Measurements from ENCODE around the gene PRKAR1A.
"Not testable (repeated sequence)": the region's sequence is repeated elsewhere in the genome, so short reads cannot be mapped to it uniquely, and the experiment has no call there.

Gene PRKAR1A

DNA sequence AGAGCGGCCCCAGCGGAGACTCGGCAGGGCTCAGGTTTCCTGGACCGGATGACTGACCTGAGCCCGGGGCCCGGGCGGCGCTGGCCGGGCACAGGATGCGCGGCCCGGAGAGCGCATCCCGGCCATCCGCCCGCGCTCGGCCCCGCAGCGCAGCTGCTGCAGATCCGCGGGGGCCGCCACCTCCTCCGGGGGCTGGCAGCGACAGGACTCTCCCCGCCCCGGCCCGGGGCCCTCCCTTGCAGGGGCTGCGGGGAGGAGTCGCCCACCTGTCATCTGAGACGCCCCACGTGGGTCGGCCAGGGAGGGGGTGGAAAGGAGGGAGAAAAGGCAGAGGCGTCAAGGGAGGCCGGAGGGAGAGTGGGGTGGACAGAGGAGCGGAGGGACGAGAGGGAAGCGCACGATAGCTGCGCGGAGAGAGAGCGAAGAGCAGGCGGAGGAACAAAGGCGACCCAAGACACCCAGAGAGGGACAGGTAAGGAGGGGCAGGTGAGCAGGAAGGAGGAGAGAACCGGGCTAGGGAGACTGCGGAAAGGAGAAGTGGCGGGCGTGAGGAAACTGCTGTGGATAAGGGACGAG is 471 bp upstream of the PRKAR1A start:
- DNase-seq = peak; percentile 93

DNA sequence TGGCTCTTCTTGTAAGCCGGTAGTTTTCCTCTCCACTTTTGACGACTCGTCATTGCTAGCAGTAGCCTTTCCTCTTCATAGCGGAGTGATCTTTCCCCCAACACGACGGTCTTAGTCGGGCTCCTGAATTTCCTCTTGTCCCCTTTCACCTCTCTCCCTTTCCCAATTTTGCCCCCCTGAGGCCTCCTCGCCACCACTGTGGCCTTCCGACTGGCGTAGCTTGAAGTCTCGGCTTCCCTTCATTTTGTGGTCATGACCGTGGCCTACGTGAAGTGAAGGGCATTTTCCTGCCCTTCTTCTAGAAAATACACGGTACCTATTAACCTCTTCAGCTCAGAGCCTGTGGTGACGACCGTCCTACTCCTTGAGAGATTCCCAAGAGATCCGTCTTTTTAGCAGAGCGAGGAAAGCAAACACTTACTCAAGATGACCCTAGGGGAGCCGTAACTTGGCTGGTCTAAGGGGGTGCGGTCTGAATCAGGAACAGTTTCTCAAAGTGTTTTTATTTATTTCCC is 787 bp downstream of the PRKAR1A start:
- DNase-seq = peak; percentile 52

DNA sequence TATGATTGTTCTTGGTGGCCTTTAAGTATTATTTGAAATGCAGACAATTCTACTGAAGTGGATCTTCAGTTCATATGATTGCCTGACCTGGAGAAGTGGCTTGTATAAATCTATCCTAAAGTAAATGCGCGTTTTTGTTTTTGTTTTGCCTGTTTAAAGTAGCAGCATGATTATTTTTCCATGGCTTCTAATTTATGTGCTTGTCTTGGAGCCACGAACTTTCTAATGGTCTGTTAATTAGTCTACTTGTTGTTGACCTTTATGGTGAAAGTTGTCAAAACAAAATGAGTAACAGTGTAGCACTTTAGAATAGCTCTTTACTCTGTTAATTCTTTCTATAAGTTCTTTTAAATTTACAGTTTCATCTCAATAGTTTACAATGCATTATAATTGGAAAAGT is 1.7 kb downstream of the PRKAR1A start:
- DNase-seq = no peak

GRCh38 chr17:68514831-68515635 is 2.8 kb downstream of the PRKAR1A start:
- DNase-seq = no peak

GRCh38 chr17:68516732-68517131 is 4.5 kb downstream of the PRKAR1A start:
- DNase-seq = no peak

DNA sequence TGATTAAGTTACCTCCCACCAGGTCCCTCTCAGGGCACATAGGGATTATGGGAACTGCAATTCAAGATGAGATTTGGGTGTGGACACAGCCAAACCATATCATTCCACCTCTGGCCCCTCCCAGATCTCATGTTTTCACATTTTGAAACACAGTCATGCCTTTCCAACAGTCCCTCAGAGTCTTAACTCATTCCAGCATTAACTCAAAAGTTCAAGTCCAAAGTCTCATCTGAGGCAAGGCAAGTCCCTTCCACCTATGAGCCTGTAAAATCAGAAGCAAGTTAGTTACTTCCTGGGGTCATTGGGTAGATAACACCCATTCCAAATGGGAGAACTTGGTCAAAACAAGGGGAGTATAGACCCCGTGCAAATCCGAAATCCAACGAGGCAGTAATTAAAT is 5.4 kb downstream of the PRKAR1A start:
- not testable (repeated sequence) for DNase-seq

DNA sequence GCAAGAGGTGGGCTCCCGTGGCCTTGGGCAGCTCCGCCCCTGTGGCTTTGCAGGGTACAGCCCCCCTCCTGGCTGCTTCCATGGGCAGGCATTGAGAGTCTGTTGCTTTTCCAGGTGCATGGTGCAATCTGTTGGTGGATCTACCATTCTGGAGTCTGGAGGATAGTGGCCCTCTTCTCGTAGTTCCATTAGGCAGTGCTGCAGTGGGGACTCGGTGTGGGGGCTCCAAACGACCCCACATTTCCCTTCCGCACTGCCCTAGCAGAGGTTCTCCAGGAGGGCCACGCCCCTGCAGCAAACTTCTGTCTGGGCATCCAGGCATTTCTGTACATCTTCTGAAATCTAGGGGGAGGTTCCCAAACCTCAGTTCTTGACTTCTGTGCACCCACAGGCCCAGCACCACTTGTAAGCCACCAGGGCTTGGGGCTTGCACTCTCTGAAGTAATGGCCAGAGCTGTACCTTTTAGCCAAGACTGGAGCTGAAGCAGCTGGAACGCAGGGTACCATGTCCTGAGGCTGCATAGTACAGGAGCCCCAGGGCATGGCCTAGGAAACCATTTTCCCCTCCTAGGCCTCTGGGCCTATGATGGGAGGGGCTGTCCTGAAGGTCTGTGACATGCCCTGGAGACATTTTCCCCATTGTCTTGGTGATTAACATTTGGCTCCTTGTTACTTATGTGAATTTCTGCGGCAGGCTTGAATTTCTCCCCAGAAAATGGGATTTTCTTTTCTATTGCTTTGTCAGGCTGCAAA is 6.0 kb downstream of the PRKAR1A start:
- no peak for DNase-seq

- not testable (repeated sequence) for DNase-seq
Measured at GRCh38 chr17:68519051-68519450, 6.8 kb downstream of the PRKAR1A start.

DNA sequence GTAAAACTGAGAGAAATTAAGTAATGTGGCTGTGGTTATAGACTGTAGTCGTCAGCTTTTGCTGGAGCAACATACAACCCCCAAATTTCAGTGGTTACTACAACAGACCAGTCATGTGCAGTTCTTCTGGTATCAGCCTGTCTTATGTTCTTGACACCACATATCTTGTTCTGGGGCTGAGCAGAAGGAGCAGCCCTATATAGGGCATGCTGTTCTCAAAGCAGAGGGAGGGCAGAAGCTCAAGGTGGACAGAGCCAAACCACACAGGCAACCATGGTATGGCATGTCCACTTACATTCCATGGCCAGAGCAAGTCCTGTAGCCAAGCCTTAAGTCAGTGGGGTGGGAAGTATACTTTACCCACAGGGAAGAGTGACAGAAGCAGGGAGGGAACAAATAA is 7.7 kb downstream of the PRKAR1A start:
- no peak for DNase-seq

- DNase-seq = no peak
Measured at GRCh38 chr17:68522266-68522665, 10.0 kb downstream of the PRKAR1A start.

DNA sequence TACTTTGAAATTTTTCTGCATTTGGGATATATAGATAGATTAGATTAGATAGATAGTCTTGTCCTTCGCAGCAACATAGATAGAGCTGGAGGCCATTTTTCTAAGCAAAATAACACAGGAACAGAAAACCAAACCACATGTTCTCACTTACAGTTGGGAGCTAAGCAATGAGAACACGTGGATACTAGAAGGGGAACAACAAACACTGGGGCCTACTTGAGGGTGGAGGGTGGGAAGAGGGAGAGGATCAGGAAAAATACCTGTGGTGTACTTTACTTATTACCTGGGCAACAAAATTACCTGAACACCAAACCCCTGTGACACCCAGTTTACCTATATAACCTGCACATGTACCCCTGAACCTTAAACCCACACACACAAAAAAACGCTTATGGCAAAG is 14.3 kb downstream of the PRKAR1A start:
- no peak for DNase-seq

DNA sequence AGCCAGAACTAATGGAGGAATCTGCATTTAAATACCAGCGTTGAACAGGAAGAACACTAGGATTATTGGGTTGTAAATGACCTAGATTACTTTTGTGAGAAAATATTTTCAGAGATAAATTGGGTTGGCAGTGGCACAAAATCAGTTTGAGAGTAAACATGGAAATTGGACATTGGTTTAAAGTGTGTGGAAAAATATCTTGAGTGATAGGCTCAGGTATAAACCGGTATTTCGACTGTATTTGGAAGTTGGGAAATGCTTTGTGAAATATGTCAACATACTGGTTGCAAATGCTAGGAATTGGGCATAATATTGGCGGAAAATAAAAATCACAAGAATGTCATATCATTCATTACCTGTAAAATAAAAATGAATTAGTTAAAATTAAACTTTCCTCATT is 15.1 kb downstream of the PRKAR1A start:
- no peak for DNase-seq

DNA sequence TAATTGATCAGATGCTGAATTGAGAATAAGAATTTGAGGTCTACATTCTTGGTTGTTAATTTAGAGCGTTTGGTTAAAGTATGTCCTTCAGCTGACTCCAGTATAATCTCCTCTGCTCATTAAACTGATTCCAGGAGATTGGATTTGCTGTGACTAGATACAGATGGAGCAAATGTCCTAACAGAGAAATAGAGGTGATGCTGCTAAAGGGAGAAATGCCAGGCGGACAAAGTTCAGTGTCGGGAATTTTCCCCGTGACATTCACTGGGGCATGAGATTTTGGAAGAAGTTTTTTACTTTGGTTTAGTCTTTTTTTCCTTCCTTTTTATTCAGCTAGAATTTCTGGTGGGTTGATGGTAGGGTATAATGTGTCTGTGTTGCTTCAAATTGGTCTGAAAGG is 19.0 kb downstream of the PRKAR1A start:
- no peak for DNase-seq

- DNase-seq = no peak
Measured at GRCh38 chr17:68532826-68533225, 20.6 kb downstream of the PRKAR1A start.

DNA sequence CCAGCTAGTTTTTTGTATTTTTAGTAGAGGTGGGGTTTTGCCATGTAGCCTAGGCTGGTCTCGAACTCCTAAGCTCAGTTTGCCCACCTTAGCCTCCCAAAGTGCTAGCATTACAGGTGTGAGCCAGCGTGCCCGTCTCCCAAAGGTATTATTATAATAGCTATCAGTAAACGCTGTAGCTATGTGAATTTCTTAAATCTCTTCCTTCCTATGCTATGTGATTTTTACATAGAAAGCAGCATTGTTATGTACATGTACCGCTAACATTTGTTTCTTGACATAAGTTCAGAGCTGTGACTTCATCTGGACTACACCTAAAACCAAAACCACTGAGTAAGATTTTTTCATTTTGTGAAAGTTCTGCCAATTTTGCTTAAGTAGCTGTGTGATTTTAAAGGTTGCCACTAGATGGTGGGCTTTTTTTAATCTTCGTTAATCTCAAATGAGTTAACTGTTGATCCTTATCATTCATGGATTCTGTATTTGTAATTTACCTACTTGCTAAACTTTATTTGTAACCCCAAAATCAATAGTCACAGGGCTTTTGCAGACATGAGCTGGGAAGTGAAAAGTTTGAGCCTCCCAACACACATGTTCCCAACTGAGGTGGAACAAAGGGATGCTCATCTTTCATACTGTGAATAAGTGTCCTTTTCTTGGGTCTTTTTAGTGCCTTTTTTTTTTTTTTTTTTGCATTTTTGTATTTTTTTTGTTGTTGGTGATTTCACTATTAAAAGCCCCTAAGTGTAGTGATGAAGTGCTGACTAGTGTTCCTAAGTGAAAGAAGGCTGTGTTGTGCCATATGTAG is 21.9 kb downstream of the PRKAR1A start:
- no peak for DNase-seq

GRCh38 chr17:68534695-68535088 is 22.5 kb downstream of the PRKAR1A start:
- no peak for DNase-seq

- DNase-seq = no peak
Measured at GRCh38 chr17:68535922-68536321, 23.7 kb downstream of the PRKAR1A start.

- DNase-seq = no peak
Measured at GRCh38 chr17:68539548-68540467, 27.6 kb downstream of the PRKAR1A start.

GRCh38 chr17:68540981-68541380 is 28.8 kb downstream of the PRKAR1A start:
- no peak for DNase-seq

DNA sequence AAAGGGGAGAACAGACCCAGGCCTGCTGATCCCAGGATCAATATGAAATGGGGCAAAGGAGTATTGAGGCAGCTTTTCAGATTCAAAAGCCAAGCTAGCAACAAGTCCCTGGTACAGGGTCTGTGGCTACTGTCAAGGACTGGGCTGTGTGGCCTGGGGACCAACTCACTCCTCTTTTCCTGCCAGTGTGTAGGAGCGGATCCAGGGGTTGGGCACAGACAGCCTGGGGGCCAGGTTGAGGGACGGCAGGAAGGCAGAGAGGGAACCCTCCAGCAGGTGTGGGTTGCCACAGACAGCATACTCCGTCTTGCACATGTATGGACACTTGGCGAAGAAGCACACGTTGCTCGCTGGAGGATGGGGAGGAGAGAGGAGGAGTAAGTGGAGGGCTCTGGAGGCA is 29.6 kb downstream of the PRKAR1A start:
- no peak for DNase-seq

DNA sequence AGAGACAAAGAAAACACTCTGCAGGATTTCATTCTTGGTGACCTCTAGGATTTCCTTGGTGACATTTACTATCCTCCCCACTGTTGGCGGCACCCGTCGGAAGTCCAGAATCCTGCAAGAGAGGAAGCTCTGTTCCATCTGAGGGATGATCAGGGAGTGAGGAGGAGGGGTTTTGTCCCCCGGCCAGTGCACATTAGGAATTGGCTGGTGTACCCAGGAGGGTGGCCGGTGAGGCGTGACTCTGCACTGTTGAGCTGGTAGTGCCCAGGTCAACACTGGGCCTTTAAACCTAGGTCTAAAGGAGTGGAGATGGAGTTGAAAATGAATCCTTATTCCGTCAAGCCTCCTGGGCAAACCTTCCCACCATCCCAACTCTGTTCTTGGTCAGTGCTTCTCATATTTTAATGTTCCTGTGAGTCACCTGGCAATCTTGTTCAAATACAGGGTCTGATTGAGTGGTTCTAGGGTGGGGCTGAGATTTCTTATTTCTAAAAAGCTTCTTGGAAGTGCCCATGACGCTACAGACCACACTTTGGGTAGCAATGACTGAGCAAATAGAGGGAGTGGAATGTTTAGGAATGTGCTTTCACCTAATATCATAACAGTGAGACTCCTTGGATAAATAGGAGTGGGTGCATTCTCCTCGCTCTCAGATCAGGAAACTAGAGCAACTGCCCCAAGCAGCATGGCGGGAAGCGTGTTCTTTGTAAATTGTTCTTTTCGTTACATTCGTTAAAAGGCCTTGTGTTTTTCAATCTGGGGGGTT is 30.7 kb downstream of the PRKAR1A start:
- DNase-seq = no peak

All from right hindlimb (tissue), 1 donor.